Umbilical cord (tissue), 2 donors: ENCODE results near the gene INIP. TPM values are rescaled to one million over a fixed set of nuclear protein-coding genes. Genes with fewer than 3 reads are reported as not detected.
"Not testable (repeated sequence)": the region's sequence is repeated elsewhere in the genome, so short reads cannot be mapped to it uniquely, and the experiment has no call there.

Experiments
- DNase-seq: peaks from one replicate; pipeline ENCODE4 v3.0.0-alpha.2; 2015; ENCODE audit warnings: low spot score
- total RNA-seq: library from RNA; depleted of rRNA; stranded (reverse); fragments of >200 nt; gene quantifications from one replicate; pipeline ENCODE4 v1.2.3, GENCODE V29; 2014; ENCODE audit warnings: low replicate concordance; ENCODE audit not compliant: insufficient read depth

INIP gene
- total RNA-seq, 1 donor from 2014 or later, result 17.6 TPM

DNA sequence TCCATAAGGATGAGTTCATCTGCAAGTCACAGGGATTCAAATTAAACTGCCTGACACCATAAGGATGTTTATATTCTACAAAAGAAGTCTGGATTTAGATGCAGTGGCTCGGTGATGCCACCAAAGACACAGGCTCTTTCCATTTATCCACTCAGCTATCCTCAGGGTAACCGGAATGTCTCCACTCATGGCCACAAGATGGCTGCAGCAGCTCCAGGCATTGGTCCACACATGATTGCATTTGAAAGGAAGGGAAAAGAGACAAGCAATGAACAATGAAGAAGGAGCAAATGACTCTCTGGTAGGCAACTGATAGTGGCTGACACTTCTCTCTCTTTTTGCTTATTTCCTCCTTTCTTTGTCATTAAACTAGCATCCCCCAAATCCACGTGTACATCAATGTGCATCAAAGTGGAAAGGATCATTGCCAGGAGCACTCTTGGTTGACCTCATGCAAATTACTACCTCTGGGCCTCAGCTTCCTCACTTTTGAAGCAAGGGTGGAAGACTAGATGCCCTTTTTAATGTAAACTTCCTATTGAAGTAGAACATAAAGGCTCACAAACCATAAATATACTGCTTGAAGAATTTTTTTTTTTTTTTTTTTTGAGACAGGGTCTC lies 25.4 kb upstream of the INIP start:
- DNase-seq, result no peak

DNA sequence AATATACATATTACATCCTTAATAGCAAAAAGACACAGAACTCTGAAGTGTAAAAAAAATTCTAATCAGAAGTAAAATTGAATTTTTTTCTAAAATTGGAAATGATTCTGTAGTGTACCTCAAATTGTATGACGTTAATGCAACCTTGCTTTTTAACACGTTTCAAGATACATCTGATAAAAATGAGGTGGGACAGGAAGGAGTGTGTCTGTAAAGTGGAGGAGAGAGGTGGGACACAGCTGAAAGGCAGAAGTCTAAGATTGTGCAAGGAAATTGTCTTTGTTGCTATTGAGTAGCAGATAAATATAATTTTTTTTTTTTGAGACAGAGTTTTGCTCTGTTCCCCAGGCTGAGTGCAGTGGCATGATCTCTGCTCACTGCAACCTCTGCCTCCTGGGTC lies 17.0 kb upstream of the INIP start:
- no peak for DNase-seq

DNA sequence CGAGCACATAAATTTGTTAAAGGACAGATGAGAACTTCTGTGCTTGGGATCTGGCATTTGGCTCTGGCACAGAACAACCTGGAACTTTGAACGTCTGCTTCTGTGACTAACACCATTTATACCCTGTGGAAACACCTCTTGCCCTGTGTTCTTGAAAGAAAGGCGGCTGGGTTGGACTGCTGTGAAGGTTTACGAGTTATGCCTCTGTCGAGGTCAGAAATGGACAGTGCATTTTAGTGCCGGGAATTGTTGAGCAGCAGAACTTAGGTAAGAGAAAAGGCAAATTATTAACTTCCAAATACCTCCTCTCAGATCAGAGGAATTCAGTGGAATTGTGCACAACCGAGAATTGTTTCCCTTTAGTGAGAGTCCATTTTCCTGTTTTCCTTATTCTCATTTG lies 14.1 kb upstream of the INIP start:
- no peak for DNase-seq

DNA sequence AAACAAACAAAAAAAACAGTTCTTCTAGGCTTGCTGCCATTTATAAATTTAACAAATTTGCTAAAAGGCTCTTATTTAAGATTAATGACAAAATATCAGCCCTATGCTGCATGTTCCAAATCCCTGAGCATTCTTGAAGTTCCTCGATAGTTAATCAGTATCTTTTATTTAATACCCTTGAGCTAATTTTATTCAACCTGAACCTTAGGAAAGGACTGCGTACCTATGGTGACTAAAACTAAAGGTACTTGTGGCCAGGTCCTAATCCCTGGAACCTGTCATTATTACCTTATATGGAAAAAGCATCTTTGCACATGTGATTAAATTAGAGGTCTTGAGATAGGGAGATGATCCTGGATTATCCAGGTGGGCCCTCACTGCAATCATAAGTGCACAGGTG lies 10.5 kb upstream of the INIP start:
- no peak for DNase-seq

DNA sequence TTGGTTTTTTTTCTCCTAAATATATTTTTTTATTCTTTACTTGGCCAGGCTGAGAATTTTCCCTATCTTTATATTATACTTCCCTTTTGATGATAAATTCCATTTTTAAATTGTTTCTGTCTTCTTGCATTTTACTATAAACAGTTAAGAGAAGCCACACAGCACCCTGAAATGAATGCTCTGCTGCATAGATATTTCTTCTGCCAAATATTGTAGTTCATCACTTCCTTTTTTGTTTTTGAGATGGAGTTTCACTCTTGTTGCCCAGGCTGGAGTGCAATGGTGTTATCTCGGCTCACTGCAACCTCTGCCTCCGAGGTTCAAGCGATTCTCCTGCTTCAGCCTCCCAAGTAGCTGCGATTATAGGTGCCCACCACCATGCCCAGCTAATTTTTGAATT lies 8.5 kb upstream of the INIP start:
- DNase-seq, result no peak

DNA sequence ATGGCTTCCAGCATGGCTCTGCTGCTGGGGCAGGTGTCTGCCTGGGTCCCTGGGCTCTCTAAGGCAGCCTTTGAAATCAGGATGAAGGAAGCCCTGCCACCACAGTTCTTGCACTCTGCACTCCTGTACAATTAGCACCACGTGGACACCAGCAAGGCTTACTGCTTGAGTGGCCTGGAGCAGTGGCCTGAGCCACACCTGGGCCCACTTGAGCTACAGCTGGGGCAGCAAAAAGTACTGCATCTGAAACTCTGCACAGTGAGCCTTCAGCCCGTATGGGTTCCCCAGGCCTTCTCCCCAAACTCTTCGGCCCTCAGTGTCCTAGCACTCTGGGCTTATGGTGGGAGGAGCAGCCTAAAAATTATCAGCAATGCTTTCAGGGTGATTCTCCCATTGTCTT lies 8.0 kb upstream of the INIP start:
- no peak for DNase-seq

DNA sequence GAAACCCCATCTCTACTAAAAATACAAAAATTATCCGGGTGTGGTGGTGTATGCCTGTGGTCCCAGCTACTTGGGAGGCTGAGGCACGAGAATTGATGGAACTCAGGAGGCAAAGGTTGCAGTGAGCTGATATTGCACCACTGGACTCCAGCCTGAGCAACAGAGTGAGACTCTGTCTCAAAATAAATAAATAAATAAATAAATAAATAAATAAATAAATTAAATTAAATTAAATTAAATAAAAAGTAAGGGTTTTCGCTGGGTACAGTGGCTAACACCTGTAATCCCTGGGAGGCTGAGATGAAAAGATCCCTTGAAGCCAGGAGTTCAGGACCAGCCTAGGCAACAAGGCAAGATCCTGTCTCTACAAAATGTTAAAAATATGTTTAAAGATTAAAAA lies 4.8 kb upstream of the INIP start:
- DNase-seq, result not testable (repeated sequence)

DNA sequence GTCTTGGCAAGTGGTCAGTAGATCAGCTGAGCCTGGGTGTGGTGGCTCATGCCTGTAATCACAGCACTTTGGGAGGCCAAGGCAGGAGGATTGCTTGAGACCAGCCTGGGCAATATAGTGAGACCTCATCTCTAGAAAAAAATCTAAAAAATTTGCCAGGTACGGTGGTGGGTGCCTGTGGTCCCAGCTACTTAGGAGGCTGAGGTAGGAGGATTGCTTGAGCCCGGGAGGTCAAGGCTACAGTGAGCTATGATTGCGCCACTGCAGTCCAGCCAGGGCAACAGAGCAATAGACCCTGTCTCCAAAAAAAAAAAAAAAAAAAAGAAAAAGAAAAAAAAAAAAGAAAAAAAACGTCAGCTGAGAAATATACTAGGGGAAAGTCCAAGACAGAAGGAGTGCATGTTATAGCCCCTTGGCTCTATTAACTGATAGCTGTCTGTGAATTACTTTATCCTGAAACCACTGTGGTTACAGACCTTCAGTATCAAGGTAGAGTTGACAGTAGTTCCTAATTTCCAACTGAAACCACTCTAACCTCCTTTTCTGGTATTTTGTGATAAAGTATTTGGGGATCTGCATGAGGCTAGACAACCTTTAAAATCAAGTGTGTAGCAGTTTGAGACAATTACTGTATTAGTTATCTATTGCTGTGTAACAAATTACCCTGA lies 2.3 kb upstream of the INIP start:
- no peak for DNase-seq

DNA sequence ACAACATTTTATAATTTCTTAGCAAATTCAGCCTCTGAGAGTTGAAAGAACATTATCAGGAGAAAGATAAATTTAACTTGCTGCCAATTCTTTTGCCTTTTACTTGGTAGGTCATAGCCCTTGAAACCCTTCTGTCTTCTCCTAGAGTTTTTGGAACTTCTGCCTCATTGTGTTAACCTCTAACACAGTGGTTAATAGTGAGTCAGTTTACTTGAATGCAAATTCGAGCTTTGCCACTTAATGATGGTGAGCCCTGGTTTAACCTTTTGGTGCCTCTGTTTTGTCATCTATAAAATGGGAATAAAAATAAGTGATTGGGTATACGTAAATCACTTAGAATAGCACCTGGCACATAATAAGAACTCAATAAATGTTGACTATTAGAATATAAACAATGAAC lies 1.8 kb upstream of the INIP start:
- DNase-seq, result no peak

DNA sequence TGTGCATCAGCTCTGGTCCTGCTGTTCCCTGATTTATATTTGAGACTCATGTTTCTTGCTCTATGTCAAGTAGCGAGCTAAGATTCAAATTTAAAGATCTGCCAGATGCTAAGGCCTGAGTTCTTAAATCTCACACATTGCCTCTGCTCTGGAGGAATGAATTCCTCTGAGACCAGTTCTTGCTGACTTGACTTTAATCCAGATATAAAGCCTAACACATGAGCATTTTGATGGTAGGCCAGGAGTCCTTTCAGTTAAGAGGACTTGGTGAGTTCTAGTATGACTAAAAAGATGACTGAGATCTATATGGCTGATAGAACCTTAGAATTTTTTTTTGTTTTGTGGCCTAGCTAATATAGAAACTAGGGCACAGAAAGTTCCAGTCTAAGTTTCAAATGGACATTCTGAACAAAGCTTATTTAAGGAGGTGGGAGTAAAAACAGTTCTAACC lies 1.3 kb upstream of the INIP start:
- peak; percentile 86 for DNase-seq

DNA sequence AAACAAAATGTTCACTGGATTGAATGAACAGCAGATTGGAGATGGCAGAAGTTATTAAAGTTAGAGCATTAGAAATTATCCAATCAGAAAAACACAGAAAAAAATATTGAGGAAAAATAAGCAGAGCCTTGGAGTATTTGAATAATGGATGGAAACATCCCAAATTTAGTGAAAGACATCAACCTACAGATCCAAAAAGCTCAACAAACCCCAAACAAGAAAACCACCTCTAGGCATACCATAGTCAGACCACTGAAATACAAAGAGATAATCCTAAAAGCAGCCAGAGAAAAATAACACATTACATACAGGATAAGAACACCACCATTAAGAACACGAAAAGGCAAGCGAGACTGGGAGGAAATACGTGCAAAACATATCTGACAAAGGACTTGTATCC lies 5.2 kb downstream of the INIP start:
- no peak for DNase-seq

DNA sequence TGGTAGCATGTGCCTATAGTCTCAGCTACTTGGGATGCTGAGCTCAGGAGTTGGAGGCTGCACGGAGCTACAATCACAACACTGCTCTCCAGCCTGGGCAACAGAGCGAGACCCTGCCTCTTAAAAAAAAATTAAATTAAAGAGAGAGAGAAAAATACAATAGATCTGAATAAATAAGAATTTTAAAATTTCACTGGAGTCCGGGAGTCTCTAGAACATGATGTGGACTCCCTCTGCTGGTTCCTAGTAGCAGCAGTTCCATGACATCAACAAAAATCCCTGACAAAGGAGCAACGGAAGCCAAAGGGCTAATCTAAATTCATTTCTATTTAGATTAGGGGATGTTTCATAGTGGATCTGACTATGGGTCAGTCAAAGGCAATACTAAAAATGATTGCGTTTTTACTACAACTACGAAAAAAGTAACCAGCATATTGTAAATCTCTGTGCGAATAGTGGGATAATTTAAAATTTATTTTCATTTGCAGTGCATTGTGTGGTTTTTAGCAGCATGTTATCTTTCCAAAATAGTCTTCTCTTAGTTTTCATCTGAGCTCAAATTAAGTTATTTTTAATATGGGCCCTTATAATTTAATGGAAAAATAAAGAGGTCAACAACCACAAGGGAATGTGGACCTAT lies 6.7 kb downstream of the INIP start:
- DNase-seq, result peak; percentile 23

DNA sequence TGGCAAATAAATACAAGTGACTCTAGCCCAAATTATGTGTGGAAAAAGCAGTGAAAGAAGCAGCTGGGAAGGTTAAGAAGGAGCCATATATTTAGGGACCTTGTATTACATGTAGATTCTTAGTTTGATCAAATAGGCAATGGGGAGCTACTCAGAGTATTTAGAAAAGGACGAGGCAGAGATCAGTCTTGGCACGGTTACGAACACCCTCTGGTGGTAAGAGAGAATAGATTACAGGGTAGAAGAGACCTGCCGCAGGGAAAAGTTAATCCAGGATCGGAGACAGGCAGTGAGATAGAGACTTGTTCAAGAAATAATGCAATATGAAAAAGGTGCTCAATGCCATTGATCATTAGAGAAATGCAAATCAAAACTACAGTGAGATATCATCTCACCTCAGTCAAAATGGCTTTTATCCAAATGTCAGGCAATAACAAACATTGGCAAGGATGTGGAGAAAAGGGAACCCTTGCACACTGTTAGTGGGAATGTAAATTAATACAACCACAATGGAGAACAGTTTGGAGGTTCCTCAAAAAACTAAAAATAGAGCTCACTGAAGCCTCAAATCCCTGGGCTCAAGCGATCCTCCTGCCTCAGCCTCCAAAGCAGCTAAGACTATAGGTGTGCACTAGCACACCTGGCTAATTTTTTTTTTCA lies 12.0 kb downstream of the INIP start:
- peak; percentile 61 for DNase-seq

DNA sequence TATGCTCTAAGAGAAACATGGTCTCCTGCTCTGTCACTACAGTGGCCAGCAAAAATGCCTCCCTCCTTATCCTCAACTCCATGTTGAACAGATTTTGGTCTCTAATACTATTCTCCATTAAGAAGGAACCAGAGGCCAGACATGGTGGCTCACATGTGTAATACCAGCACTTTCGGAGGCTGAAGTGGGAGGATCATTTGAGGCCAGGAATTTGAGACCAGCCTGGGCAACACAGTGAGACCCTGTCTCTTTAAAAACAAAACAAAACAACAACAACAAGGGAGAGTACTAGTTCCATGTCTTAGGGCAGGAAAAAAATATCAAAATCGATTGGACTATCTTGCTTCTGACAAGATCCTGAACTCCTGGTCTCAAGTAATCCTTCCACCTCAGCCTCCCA lies 14.6 kb downstream of the INIP start:
- DNase-seq, result no peak

DNA sequence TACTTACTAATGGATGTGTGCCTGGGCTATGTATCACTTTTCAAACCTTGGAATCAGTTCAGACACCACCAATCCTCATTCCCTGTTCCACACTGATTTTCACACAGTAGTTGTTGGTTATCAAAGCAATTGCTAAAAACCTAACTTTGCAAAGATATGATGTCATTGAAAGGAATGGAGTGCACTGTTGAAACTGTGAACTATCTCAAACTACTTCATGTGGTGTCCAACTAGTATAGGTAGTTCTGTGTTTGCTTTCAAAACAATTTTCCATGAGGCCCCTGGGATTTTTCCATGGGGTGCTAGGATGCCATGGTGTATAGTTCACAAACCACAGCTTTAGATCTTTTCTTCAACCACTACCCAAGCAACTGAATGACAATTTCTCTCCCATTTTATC lies 17.8 kb downstream of the INIP start:
- DNase-seq, result no peak

DNA sequence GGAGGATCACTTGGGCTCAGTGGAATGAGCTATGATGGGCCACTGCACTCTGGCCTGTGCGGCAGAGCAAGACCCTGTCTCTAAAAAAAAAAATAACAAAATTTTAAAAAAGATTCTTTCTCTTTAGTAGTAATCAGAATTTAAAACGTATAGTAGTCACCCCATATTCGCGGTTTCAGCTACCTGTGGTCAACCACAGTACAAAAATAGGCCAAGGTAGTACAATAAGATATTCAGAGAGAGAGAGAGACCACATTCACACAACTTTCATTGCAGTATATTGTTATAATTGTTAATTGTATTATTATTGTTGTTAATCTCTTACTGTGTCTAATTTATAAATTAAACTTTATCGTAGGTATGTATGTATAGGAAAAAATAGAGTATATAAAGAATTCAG lies 18.7 kb downstream of the INIP start:
- no peak for DNase-seq

DNA sequence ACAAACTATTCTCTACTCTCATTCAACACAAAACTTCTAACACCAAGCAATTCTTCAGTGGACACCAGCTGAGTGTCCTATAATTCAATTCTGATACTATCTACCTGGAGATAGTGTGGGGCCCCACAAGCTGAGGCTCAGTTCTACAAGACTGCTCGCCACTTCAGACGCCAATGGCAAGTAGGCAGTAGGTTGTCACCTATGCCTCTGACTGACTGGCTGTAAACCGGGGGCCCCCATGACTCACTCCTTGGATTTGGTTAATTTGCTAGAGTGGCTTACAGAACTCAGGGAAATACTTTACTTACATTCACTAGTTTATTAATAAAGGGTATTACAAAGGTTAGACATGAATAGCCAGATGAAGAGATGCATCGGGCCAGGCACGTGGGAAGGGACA lies 21.5 kb downstream of the INIP start:
- DNase-seq, result no peak

DNA sequence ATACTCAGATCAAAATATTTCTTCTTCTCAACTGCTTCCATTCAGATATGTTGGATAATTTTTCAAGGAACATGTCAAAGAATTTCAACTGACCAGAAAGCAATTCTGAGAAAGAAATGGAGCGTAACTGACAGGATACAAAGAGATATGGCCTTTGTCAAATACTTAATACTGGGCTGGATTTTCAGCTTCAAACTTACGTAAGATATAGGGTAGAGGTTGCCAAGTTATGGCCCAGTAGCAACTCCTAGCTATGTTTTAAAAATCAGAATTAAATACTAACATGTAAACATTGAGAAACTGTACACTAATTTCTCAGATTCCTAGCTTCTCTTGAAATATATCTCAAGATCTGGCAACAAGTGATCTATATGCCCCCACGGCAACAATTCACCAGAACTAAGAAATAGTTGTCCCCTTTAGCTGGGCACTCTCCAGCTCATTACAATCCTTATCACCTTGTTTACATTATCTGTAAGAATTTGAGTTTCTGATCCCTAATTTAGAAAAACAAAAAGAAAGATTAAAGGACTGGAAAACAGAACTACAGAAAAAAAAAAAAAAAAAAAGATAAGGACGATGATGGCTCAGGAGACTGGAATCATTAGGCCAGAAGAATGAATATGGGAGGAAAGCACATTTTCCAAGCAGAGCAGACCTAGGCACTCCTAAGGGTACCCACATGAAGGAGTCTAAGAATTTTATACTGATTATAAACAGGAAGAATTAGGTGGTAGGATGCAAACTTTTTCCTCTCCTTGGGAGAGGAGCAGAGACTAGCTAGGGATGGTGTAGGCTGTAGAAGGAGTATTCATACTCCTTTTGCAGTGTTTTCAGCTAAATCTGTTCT lies 23.0 kb downstream of the INIP start:
- DNase-seq, result peak; percentile 38

DNA sequence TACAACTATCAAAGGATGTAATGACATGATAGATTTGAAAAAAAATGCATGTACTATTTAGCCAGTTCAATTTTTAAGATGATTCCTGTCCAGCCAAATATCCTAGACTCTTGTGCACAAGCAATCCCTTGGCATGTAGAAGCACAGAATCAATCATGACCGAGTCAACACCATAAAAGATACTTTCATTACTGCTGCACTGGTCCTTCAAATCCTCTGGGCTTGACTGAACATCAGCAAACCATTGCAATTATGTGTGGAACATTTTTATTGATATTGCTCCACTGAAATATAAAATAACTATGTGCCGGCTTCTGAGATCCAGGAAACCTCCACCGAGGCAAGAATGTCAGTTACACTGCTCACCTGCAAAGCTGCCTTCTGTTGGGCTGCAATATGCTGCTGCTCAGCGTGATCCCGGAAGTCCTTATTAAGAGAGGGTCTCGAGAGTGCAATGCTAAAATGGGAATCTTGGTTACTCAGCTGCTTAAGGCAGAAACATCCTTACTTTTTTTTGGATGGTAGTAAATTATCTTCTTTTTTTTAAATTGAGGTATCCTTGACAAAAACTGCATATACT lies 28.7 kb downstream of the INIP start:
- no peak for DNase-seq

DNA sequence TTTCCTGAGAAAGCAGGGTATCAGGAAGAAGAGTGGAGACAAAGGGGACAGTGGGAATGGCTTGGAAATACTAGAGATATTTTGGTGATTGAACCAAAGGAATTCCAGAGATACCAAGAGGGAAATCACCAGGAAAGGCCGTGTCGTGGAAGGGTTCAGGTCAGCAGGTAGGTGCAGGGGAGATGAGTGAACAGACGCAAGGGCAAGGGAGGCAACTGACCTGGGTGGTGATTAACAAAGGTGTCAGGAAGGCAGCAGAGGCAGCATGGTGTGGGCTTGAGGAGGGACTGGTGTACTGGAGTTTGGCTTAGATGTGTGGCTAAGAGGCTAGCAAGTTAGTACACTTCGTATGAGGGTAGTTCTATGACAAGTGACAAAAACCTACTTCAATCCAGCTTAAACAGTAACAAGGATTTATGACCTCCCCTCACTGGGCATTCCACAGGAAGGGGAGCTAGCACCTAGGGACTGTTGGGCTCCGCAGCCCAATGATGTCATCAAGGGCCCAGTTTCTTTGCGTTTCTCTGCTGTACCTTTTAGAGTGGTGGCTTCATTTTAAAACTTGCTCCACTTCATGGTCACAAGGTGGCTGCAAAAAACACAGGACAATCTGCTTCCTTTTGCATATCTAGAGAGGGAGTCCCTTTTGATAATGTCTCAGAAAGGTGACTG lies 37.0 kb downstream of the INIP start:
- DNase-seq, result no peak

DNA sequence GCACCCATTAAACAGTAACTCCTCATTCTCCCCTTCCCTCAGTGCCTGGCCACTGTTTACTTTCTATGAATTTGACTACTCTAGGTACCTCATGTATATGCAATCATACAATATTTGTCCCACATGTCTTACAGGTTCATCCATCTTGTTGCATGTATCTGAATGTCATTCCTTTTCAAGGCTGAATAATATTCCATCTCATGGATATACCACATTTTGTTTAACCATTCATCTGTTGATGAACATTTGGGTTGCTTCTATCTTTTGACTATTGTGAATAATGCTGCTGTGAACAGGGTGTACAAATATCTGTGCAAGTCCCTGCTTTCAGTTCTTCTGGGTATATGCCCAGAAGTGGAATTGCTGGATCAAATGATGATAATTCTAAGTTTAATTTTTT lies 40.9 kb downstream of the INIP start:
- DNase-seq, result no peak
